HEK293 (cell line): Measurements from ENCODE around the gene SF3B6.
A peak's percentile ranks its signal among the peaks of the same experiment; 100 is the strongest.

Experiments
- CTCF ChIA-PET: fragments of 350-600 bp; formaldehyde crosslinking; extraction: SDS; loops from one replicate; lab custom pipeline; 2021; ENCODE audit warnings: antibody characterized with exemption; lab: Yijun Ruan, JAX
- POLR2A ChIA-PET: fragments of 300-600 bp; formaldehyde crosslinking; extraction: SDS; loops from one replicate; lab custom pipeline; 2020; ENCODE audit warnings: antibody characterized with exemption, inconsistent platforms; lab: Yijun Ruan, JAX
- H3K27ac ChIP-seq: fragments of 200-500 bp; sonication (Bioruptor generic); 2 replicates; pipeline ENCODE4 v1.5.1; 2014; ENCODE audit warnings: low read depth, low read length, control low read depth, inconsistent platforms; ENCODE audit errors: extremely low read depth
- H3K36me3 ChIP-seq, 2 experiments: fragments of 200-500 bp in 1 of 2; sonication (Bioruptor generic) in 1 of 2; 1 replicate in 1 of 2; 2 replicates in 1 of 2; pipeline ENCODE4 v1.5.1; 2014 to 2017; ENCODE audit warnings: inconsistent platforms in 2 of 2, low read length in 2 of 2; ENCODE audit not compliant: control insufficient read depth in 2 of 2, insufficient read depth in 1 of 2
- H3K4me1 ChIP-seq: fragments of 200-500 bp; sonication (Bioruptor generic); 2 replicates; pipeline ENCODE4 v1.5.1; 2014; ENCODE audit warnings: mild to moderate bottlenecking, low read length, inconsistent platforms; ENCODE audit not compliant: control insufficient read depth, insufficient read depth
- H3K4me3 ChIP-seq: 2 replicates; pipeline ENCODE4 v1.5.1; 2011; ENCODE audit warnings: low read depth, mild to moderate bottlenecking, control low read depth, low read length, moderate library complexity
- H3K9me3 ChIP-seq: fragments of 200-500 bp; sonication (Bioruptor generic); 2 replicates; pipeline ENCODE4 v1.5.1; 2014; ENCODE audit warnings: low read depth, low read length, inconsistent platforms; ENCODE audit not compliant: control insufficient read depth, insufficient read depth
- GLI4 ChIP-seq: fragments of 450-650 bp; formaldehyde crosslinking; IDR thresholded peaks from 2 replicates; pipeline ENCODE4 v1.5.1; 2016; ENCODE audit warnings: missing biosample characterization, missing genetic modification characterization
- HIC1 ChIP-seq: fragments of 450-650 bp; formaldehyde crosslinking; IDR thresholded peaks from 2 replicates; pipeline ENCODE4 v1.5.1; 2016; ENCODE audit warnings: missing biosample characterization, missing genetic modification characterization
- KLF10 ChIP-seq: fragments of 450-650 bp; IDR thresholded peaks from 2 replicates; pipeline ENCODE4 v1.5.1; 2018; ENCODE audit warnings: missing biosample characterization, mild to moderate bottlenecking, missing genetic modification characterization
- MEIS1 ChIP-seq: sonication (generic); formaldehyde crosslinking; IDR thresholded peaks from 2 replicates; pipeline ENCODE4 v1.8.1; 2022; ENCODE audit warnings: missing genetic modification reagents, mild to moderate bottlenecking, borderline replicate concordance
- RBAK ChIP-seq: fragments of 450-650 bp; formaldehyde crosslinking; IDR thresholded peaks from 2 replicates; pipeline ENCODE4 v1.5.1; 2016; ENCODE audit warnings: missing biosample characterization, missing genetic modification characterization
- SALL2 ChIP-seq: fragments of 450-650 bp; formaldehyde crosslinking; IDR thresholded peaks from 2 replicates; pipeline ENCODE4 v1.5.0; 2017; ENCODE audit warnings: missing biosample characterization, mild to moderate bottlenecking, missing genetic modification characterization, borderline replicate concordance
- SP7 ChIP-seq: fragments of 450-650 bp; formaldehyde crosslinking; IDR thresholded peaks from 2 replicates; pipeline ENCODE4 v1.5.1; 2016; ENCODE audit warnings: missing biosample characterization, missing genetic modification characterization
- ZBTB1 ChIP-seq: fragments of 450-650 bp; formaldehyde crosslinking; IDR thresholded peaks from 2 replicates; pipeline ENCODE4 v1.5.1; 2016; ENCODE audit warnings: missing biosample characterization, missing genetic modification characterization
- ZBTB10 ChIP-seq: fragments of 450-650 bp; formaldehyde crosslinking; IDR thresholded peaks from 2 replicates; pipeline ENCODE4 v1.5.1; 2016; ENCODE audit warnings: missing biosample characterization, missing genetic modification characterization
- ZEB2 ChIP-seq: fragments of 450-650 bp; formaldehyde crosslinking; IDR thresholded peaks from 2 replicates; pipeline ENCODE4 v1.5.1; 2016; ENCODE audit warnings: missing biosample characterization, missing genetic modification characterization
- ZIC2 ChIP-seq: fragments of 450-650 bp; formaldehyde crosslinking; IDR thresholded peaks from 2 replicates; pipeline ENCODE4 v1.5.1; 2016; ENCODE audit warnings: missing biosample characterization, missing genetic modification characterization
- ZNF114 ChIP-seq: fragments of 450-650 bp; formaldehyde crosslinking; IDR thresholded peaks from 2 replicates; pipeline ENCODE4 v1.5.0; 2017; ENCODE audit warnings: missing biosample characterization, missing genetic modification characterization
- ZNF169 ChIP-seq: fragments of 450-650 bp; formaldehyde crosslinking; IDR thresholded peaks from 2 replicates; pipeline ENCODE4 v1.5.1; 2016; ENCODE audit warnings: missing biosample characterization, missing genetic modification characterization
- ZNF274 ChIP-seq, 2 experiments: fragments of 200-500 bp in 1 of 2; fragments of 450-650 bp in 1 of 2; sonication (Bioruptor generic) in 1 of 2; formaldehyde crosslinking in 1 of 2; IDR thresholded peaks; 2 replicates each; pipeline versions ENCODE4 v1.5.1 to v1.6.1; 2014 to 2016; ENCODE audit warnings: borderline replicate concordance in 1 of 2, inconsistent platforms in 1 of 2, low read length in 1 of 2, missing biosample characterization in 1 of 2, missing genetic modification characterization in 1 of 2
- ZNF292 ChIP-seq: fragments of 450-650 bp; formaldehyde crosslinking; IDR thresholded peaks from 2 replicates; pipeline ENCODE4 v1.5.1; 2016; ENCODE audit warnings: low read depth, missing biosample characterization, missing genetic modification characterization, borderline replicate concordance
- ZNF449 ChIP-seq: fragments of 450-650 bp; formaldehyde crosslinking; IDR thresholded peaks from 2 replicates; pipeline ENCODE4 v1.5.1; 2017; ENCODE audit warnings: missing biosample characterization, mild to moderate bottlenecking, missing genetic modification characterization, moderate library complexity
- ZNF580 ChIP-seq: fragments of 450-650 bp; formaldehyde crosslinking; IDR thresholded peaks from 2 replicates; pipeline ENCODE4 v1.5.1; 2016; ENCODE audit warnings: missing biosample characterization, missing genetic modification characterization
- ZNF610 ChIP-seq: fragments of 450-650 bp; formaldehyde crosslinking; IDR thresholded peaks from 2 replicates; pipeline ENCODE4 v1.5.1; 2016; ENCODE audit warnings: missing biosample characterization, missing genetic modification characterization, borderline replicate concordance
- ZNF621 ChIP-seq: fragments of 450-650 bp; formaldehyde crosslinking; IDR thresholded peaks from 2 replicates; pipeline ENCODE4 v1.5.1; 2017; ENCODE audit warnings: missing biosample characterization, missing genetic modification characterization
- ZNF645 ChIP-seq: fragments of 450-650 bp; formaldehyde crosslinking; IDR thresholded peaks from 2 replicates; pipeline ENCODE4; 2016; ENCODE audit warnings: missing biosample characterization, missing genetic modification characterization
- ZNF654 ChIP-seq: fragments of 450-650 bp; formaldehyde crosslinking; IDR thresholded peaks from 2 replicates; pipeline ENCODE4 v1.5.1; 2016; ENCODE audit warnings: low read depth, missing biosample characterization, missing genetic modification characterization
- ZNF660 ChIP-seq: fragments of 450-650 bp; IDR thresholded peaks from 2 replicates; pipeline ENCODE4 v1.5.1; 2018; ENCODE audit warnings: missing biosample characterization, mild to moderate bottlenecking, missing genetic modification characterization
- ZNF707 ChIP-seq: fragments of 450-650 bp; formaldehyde crosslinking; IDR thresholded peaks from 2 replicates; pipeline ENCODE4 v1.5.1; 2016; ENCODE audit warnings: missing biosample characterization, missing genetic modification characterization
- ZNF830 ChIP-seq: fragments of 450-650 bp; IDR thresholded peaks from 2 replicates; pipeline ENCODE4 v1.5.0; 2018; ENCODE audit warnings: missing biosample characterization, missing genetic modification characterization, low read depth, mild to moderate bottlenecking, moderate library complexity

SF3B6 gene

GRCh38 chr2:24024018-24024417 is 52.1 kb downstream of the SF3B6 start (continued):
- TF ChIP-seq ZNF645 (tag by site-specific recombination) (no peak), HIC1 (no peak), ZNF274 (IDR thresholded peaks at IDR 0.05; ENCODE audit: low read length) (no peak), ZNF274 (tag by site-specific recombination; IDR thresholded peaks at IDR 0.05; ENCODE audit: borderline replicate concordance) (no peak), ZNF292 (tag by site-specific recombination) (no peak), ZNF621 (tag by site-specific recombination) (no peak), ZNF169 (tag by site-specific recombination) (no peak), ZBTB1 (tag by site-specific recombination) (no peak), SALL2 (tag by site-specific recombination) (no peak), ZNF707 (tag by site-specific recombination) (no peak), SP7 (tag by site-specific recombination) (no peak), ZNF449 (tag by site-specific recombination) (no peak), KLF10 (tag by site-specific recombination) (no peak), ZNF654 (tag by site-specific recombination) (no peak), RBAK (no peak), ZIC2 (tag by site-specific recombination) (peak; percentile 83), GLI4 (tag by site-specific recombination) (no peak), ZBTB10 (no peak)

GRCh38 chr2:24022975-24023575 is 53.1 kb downstream of the SF3B6 start:
- CTCF ChIA-PET: no interaction called here
- no peak overlapping the region for H3K27ac ChIP-seq

More at GRCh38 chr2:24022975-24023575, 53.1 kb downstream of the SF3B6 start:
- Histone ChIP-seq H3K4me1 (no peaks in the 10 kb centered on the region), H3K9me3 (no peaks in the 10 kb centered on the region), H3K4me3 (no peak overlapping the region), H3K36me3 (peaks cover 0 to 33% of the 10 kb centered on the region in 2 experiments; a peak in 2 of 3 replicates)
- TF ChIP-seq ZEB2 (tag by site-specific recombination): no peak
- TF ChIP-seq MEIS1 (CRISPR knock-in tag): no peak
- no peak for TF ChIP-seq ZNF610
- TF ChIP-seq ZNF114 (tag by site-specific recombination): no peak
- TF ChIP-seq ZNF660 (tag by site-specific recombination): no peak
- TF ChIP-seq ZNF580 (tag by site-specific recombination): no peak
- TF ChIP-seq ZNF830 (tag by site-specific recombination): no peak
- no peak for TF ChIP-seq ZNF645 (tag by site-specific recombination)
- POLR2A ChIA-PET: interaction anchor here (0.6 to 1.6 kb wide), 3 partner anchors 24 to 96 kb away, joined by 3 to 5 read pairs (median 5); partner anchors contain the start of genes ATAD2B and WDCP
